ENCODE results near the gene PLEKHA1.

The PLEKHA1 gene

DNA sequence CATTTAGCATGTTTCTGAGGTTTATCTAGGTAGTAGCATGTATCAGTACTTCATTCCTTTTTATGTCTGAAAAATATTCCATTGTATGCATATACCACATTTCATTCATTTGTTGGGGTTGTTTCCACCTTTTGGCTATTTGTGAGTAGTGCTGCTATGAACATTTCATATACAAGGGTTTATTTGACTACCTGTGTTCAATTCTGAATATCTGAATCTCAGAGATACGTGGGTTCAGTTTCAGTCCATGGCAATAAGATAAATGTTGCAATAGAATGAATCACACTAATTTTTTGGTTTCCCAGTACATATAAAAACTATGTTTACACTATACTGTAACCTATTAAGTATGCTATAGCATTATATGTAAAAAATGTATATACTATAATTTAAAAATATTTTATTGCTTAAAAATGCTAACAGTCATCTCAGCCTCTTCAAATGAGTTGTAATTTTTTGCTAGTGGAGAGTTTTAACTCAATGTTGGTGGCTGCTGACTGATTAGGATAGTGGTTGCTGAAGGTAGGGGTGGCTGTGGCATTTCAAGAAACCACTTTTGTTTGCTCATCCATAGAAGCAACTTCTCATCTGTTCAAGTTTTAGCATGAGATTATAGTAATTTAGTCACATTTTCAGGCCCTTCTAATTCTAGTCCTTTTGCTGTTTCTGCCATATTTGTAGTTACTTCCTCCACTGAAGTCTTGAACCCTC is 13.9 kb downstream of the PLEKHA1 start:
- Histone ChIP-seq H3K27me3 (ENCODE audit: control insufficient read depth, insufficient read depth, low read length) (no peaks in the 10 kb centered on the region), H3K4me1 (ENCODE audit: control insufficient read depth, insufficient read depth, low read length) (peaks cover 9% of the 10 kb centered on the region), H3K36me3 (ENCODE audit: control insufficient read depth, insufficient read depth, low read length) (no peaks in the 10 kb centered on the region), H3K9ac (ENCODE audit: low read length) (no peak overlapping the region), H3K9me3 (ENCODE audit: control insufficient read depth, low read length) (no peaks in the 10 kb centered on the region), H3K4me3 (ENCODE audit: low read length) (no peak overlapping the region)

- no peak overlapping the region for H3K9ac ChIP-seq (ENCODE audit: low read length)
- no peak overlapping the region for H3K4me3 ChIP-seq (ENCODE audit: low read length)
- H3K4me1 ChIP-seq (ENCODE audit: control insufficient read depth, insufficient read depth, low read length), result peaks cover 9% of the 10 kb centered on the region
- H3K36me3 ChIP-seq (ENCODE audit: control insufficient read depth, insufficient read depth, low read length), result no peaks in the 10 kb centered on the region
- H3K27me3 ChIP-seq (ENCODE audit: control insufficient read depth, insufficient read depth, low read length), result no peaks in the 10 kb centered on the region
- no peaks in the 10 kb centered on the region for H3K9me3 ChIP-seq (ENCODE audit: control insufficient read depth, low read length)
Observed at GRCh38 chr10:122390271-122390670, 15.8 kb downstream of the PLEKHA1 start.

DNA sequence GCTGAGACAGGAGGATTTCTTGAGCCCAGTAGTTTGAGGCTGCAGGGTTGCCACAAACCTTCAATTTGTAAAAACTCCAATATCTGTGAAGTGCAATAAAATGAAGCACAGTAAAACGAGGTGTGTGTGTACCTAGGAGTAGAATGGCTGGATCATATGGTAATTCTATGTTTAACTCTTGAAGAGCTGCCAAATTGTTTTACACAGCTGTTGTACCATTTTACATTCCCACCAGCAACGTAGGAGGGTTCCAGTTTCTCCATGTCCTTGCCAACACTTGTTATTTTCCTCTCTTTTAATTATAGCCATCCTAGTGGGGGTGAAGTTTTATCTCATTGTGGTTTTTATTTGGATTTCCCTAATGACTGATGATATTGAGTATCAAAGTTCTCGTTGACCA is 16.2 kb downstream of the PLEKHA1 start:
- Histone ChIP-seq H3K36me3 (ENCODE audit: control insufficient read depth, insufficient read depth, low read length) (no peaks in the 10 kb centered on the region), H3K27me3 (ENCODE audit: control insufficient read depth, insufficient read depth, low read length) (no peaks in the 10 kb centered on the region), H3K9ac (ENCODE audit: low read length) (no peak overlapping the region), H3K4me3 (ENCODE audit: low read length) (no peak overlapping the region), H3K9me3 (ENCODE audit: control insufficient read depth, low read length) (no peaks in the 10 kb centered on the region), H3K4me1 (ENCODE audit: control insufficient read depth, insufficient read depth, low read length) (peaks cover 9% of the 10 kb centered on the region)

GRCh38 chr10:122391875-122392274 is 17.4 kb downstream of the PLEKHA1 start:
- Histone ChIP-seq H3K27me3 (ENCODE audit: control insufficient read depth, insufficient read depth, low read length) (no peaks in the 10 kb centered on the region), H3K4me1 (ENCODE audit: control insufficient read depth, insufficient read depth, low read length) (no peaks in the 10 kb centered on the region), H3K9ac (ENCODE audit: low read length) (no peak overlapping the region), H3K9me3 (ENCODE audit: control insufficient read depth, low read length) (no peaks in the 10 kb centered on the region), H3K4me3 (ENCODE audit: low read length) (no peak overlapping the region), H3K36me3 (ENCODE audit: control insufficient read depth, insufficient read depth, low read length) (no peaks in the 10 kb centered on the region)

- H3K9ac ChIP-seq (ENCODE audit: low read length), result no peak overlapping the region
- H3K4me1 ChIP-seq (ENCODE audit: control insufficient read depth, insufficient read depth, low read length), result no peaks in the 10 kb centered on the region
- no peaks in the 10 kb centered on the region for H3K36me3 ChIP-seq (ENCODE audit: control insufficient read depth, insufficient read depth, low read length)
- no peaks in the 10 kb centered on the region for H3K9me3 ChIP-seq (ENCODE audit: control insufficient read depth, low read length)
- no peak overlapping the region for H3K4me3 ChIP-seq (ENCODE audit: low read length)
- no peaks in the 10 kb centered on the region for H3K27me3 ChIP-seq (ENCODE audit: control insufficient read depth, insufficient read depth, low read length)
Observed at GRCh38 chr10:122392835-122393234, 18.3 kb downstream of the PLEKHA1 start.

GRCh38 chr10:122393288-122393687 is 18.8 kb downstream of the PLEKHA1 start:
- no peaks in the 10 kb centered on the region for H3K36me3 ChIP-seq (ENCODE audit: control insufficient read depth, insufficient read depth, low read length)
- H3K4me3 ChIP-seq (ENCODE audit: low read length), result no peak overlapping the region
- H3K4me1 ChIP-seq (ENCODE audit: control insufficient read depth, insufficient read depth, low read length), result no peaks in the 10 kb centered on the region
- no peaks in the 10 kb centered on the region for H3K9me3 ChIP-seq (ENCODE audit: control insufficient read depth, low read length)
- no peaks in the 10 kb centered on the region for H3K27me3 ChIP-seq (ENCODE audit: control insufficient read depth, insufficient read depth, low read length)
- no peak overlapping the region for H3K9ac ChIP-seq (ENCODE audit: low read length)

- Histone ChIP-seq H3K36me3 (ENCODE audit: control insufficient read depth, insufficient read depth, low read length) (no peaks in the 10 kb centered on the region), H3K9me3 (ENCODE audit: control insufficient read depth, low read length) (no peaks in the 10 kb centered on the region), H3K4me1 (ENCODE audit: control insufficient read depth, insufficient read depth, low read length) (no peaks in the 10 kb centered on the region), H3K27me3 (ENCODE audit: control insufficient read depth, insufficient read depth, low read length) (no peaks in the 10 kb centered on the region), H3K4me3 (ENCODE audit: low read length) (no peak overlapping the region), H3K9ac (ENCODE audit: low read length) (no peak overlapping the region)
Observed at GRCh38 chr10:122402548-122403131, 28.1 kb downstream of the PLEKHA1 start.

GRCh38 chr10:122404576-122404975 is 30.1 kb downstream of the PLEKHA1 start:
- no peaks in the 10 kb centered on the region for H3K9me3 ChIP-seq (ENCODE audit: control insufficient read depth, low read length)
- peaks cover 4% of the 10 kb centered on the region for H3K36me3 ChIP-seq (ENCODE audit: control insufficient read depth, insufficient read depth, low read length)

DNA sequence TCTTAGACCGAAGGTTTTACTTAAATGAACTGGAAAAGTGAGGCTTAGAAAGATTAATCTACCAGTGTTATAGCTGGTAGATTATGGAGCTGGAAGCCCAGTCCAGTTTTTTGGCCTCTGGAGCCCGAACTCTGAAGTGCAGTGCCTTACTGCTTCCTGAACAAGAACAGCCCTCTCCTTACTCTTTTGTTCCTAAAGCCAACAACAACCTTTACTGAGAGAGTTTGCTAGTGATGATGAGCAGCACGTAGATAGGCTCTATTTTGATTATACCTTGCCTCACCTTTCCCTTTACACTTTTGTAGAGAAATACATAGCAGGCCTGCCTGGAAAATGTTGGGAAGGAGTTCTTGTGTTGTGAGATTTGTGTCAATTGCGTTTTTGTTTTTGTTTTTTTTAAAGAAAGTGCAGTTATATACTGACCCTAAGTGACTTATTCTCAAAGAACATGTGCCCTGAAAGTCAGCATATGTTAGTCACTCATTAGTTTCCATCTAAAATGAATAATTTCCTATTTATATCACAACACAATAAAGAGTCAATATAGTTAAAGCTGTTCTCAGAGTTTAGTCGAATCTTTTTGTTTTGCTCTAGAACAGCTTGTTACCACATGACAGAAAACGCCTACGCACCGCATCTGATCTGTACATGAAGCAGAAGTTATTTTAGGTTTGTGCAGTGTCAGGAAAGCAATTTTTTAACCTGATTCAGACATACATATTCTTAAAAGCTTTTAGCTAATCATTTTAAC is 33.0 kb downstream of the PLEKHA1 start:
- Histone ChIP-seq H3K9ac (ENCODE audit: low read length) (no peak overlapping the region), H3K9me3 (ENCODE audit: control insufficient read depth, low read length) (no peaks in the 10 kb centered on the region), H3K27me3 (ENCODE audit: control insufficient read depth, insufficient read depth, low read length) (no peaks in the 10 kb centered on the region), H3K36me3 (ENCODE audit: control insufficient read depth, insufficient read depth, low read length) (peaks cover 4% of the 10 kb centered on the region), H3K4me3 (ENCODE audit: low read length) (no peak overlapping the region), H3K4me1 (ENCODE audit: control insufficient read depth, insufficient read depth, low read length) (no peaks in the 10 kb centered on the region)

More at GRCh38 chr10:122404576-122404975, 30.1 kb downstream of the PLEKHA1 start:
- Histone ChIP-seq H3K4me3 (ENCODE audit: low read length) (no peak overlapping the region), H3K27me3 (ENCODE audit: control insufficient read depth, insufficient read depth, low read length) (no peaks in the 10 kb centered on the region), H3K4me1 (ENCODE audit: control insufficient read depth, insufficient read depth, low read length) (no peaks in the 10 kb centered on the region), H3K9ac (ENCODE audit: low read length) (no peak overlapping the region)

DNA sequence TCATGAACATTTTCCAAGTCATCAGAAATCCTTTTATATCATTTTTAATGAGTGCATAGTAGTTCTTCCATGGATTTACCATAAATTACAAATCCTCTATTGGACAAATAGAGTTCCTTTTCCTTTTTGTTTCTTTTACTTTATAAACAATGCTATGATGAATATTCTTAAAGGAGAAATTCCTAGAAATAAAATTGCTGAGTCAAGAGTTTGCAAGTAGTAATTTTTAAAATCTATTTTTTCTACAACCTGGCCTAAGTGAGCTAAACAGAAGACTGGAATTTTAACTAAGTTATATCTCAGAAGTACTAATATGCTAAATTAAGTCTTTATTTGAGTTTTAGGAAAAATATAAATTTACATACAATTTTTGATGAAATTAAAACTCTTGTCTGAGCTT is 38.8 kb downstream of the PLEKHA1 start:
- Histone ChIP-seq H3K4me1 (ENCODE audit: control insufficient read depth, insufficient read depth, low read length) (no peaks in the 10 kb centered on the region), H3K9me3 (ENCODE audit: control insufficient read depth, low read length) (no peaks in the 10 kb centered on the region), H3K27me3 (ENCODE audit: control insufficient read depth, insufficient read depth, low read length) (no peaks in the 10 kb centered on the region), H3K4me3 (ENCODE audit: low read length) (no peak overlapping the region), H3K9ac (ENCODE audit: low read length) (no peak overlapping the region), H3K36me3 (ENCODE audit: control insufficient read depth, insufficient read depth, low read length) (peaks cover 4% of the 10 kb centered on the region)

- H3K9me3 ChIP-seq (ENCODE audit: control insufficient read depth, low read length), result no peaks in the 10 kb centered on the region
- H3K4me1 ChIP-seq (ENCODE audit: control insufficient read depth, insufficient read depth, low read length), result no peaks in the 10 kb centered on the region
- no peak overlapping the region for H3K9ac ChIP-seq (ENCODE audit: low read length)
- no peaks in the 10 kb centered on the region for H3K27me3 ChIP-seq (ENCODE audit: control insufficient read depth, insufficient read depth, low read length)
- H3K36me3 ChIP-seq (ENCODE audit: control insufficient read depth, insufficient read depth, low read length), result no peaks in the 10 kb centered on the region
- no peak overlapping the region for H3K4me3 ChIP-seq (ENCODE audit: low read length)
Observed at GRCh38 chr10:122417667-122418066, 43.2 kb downstream of the PLEKHA1 start.

- Histone ChIP-seq H3K9me3 (ENCODE audit: control insufficient read depth, low read length) (no peaks in the 10 kb centered on the region), H3K4me1 (ENCODE audit: control insufficient read depth, insufficient read depth, low read length) (no peaks in the 10 kb centered on the region), H3K27me3 (ENCODE audit: control insufficient read depth, insufficient read depth, low read length) (no peaks in the 10 kb centered on the region), H3K36me3 (ENCODE audit: control insufficient read depth, insufficient read depth, low read length) (no peaks in the 10 kb centered on the region), H3K4me3 (ENCODE audit: low read length) (no peak overlapping the region), H3K9ac (ENCODE audit: low read length) (no peak overlapping the region)
Observed at GRCh38 chr10:122419016-122419415, 44.5 kb downstream of the PLEKHA1 start.

Data from mucosa of stomach (tissue), 1 donor.